ENCODE results near the gene RSBN1.

RSBN1 gene

GRCh38 chr1:113811156-113811887, 954 bp downstream of the RSBN1 start:
- no peak for DNase-seq

- no peak for DNase-seq
Measured at GRCh38 chr1:113809670-113810602, 2.3 kb downstream of the RSBN1 start.

- no peak for DNase-seq
Measured at GRCh38 chr1:113808450-113809195, 3.7 kb downstream of the RSBN1 start.

- DNase-seq = no peak
Measured at GRCh38 chr1:113805639-113806038, 6.6 kb downstream of the RSBN1 start.

- DNase-seq = no peak
Measured at GRCh38 chr1:113805256-113805531, 7.1 kb downstream of the RSBN1 start.

- no peak for DNase-seq
Measured at GRCh38 chr1:113804421-113805255, 7.6 kb downstream of the RSBN1 start.

GRCh38 chr1:113802367-113803007, 9.8 kb downstream of the RSBN1 start:
- no peak for DNase-seq

- DNase-seq = no peak
Measured at GRCh38 chr1:113800487-113800886, 11.8 kb downstream of the RSBN1 start.

- DNase-seq = no peak
Measured at GRCh38 chr1:113797472-113797871, 14.8 kb downstream of the RSBN1 start.

GRCh38 chr1:113793878-113794834, 18.1 kb downstream of the RSBN1 start:
- DNase-seq = no peak

GRCh38 chr1:113792986-113793385, 19.3 kb downstream of the RSBN1 start:
- no peak for DNase-seq

- no peak for DNase-seq
Measured at GRCh38 chr1:113792471-113792870, 19.8 kb downstream of the RSBN1 start.

- no peak for DNase-seq
Measured at GRCh38 chr1:113788802-113789201, 23.5 kb downstream of the RSBN1 start.

GRCh38 chr1:113787663-113788062, 24.6 kb downstream of the RSBN1 start:
- DNase-seq = no peak

GRCh38 chr1:113786069-113786468, 26.2 kb downstream of the RSBN1 start:
- no peak for DNase-seq

- no peak for DNase-seq
Measured at GRCh38 chr1:113784104-113784779, 28.0 kb downstream of the RSBN1 start.

- no peak for DNase-seq
Measured at GRCh38 chr1:113783254-113784103, 28.8 kb downstream of the RSBN1 start.

GRCh38 chr1:113782406-113782805, 29.9 kb downstream of the RSBN1 start:
- no peak for DNase-seq
